GM21360 (cell line): ENCODE data around the gene FAM20C.

Source experiments
- ATAC-seq: cut with Tn5 transposase; IDR thresholded peaks from one replicate; pipeline ENCODE4 v1.9.1; 2021; ENCODE audit warnings: mild to moderate bottlenecking, moderate library complexity; ENCODE audit not compliant: unreplicated experiment

The FAM20C gene

GRCh38 chr7:299628-300027, 107.3 kb downstream of the FAM20C start:
- no peak for ATAC-seq

- ATAC-seq, result no peak
These were observed 107.7 kb downstream of the FAM20C start for GRCh38 chr7:300048-300447.

- no peak for ATAC-seq
These were observed 108.3 kb downstream of the FAM20C start for GRCh38 chr7:300546-301290.

- ATAC-seq, result no peak
These were observed 109.1 kb downstream of the FAM20C start for GRCh38 chr7:301291-302053.

- no peak for ATAC-seq
These were observed 110.0 kb downstream of the FAM20C start for GRCh38 chr7:302054-302992.

GRCh38 chr7:303425-303824, 111.1 kb downstream of the FAM20C start:
- ATAC-seq, result no peak

- no peak for ATAC-seq
These were observed 111.7 kb downstream of the FAM20C start for GRCh38 chr7:303884-304573.

- no peak for ATAC-seq
These were observed 112.4 kb downstream of the FAM20C start for GRCh38 chr7:304574-305409.

- no peak for ATAC-seq
These were observed 113.2 kb downstream of the FAM20C start for GRCh38 chr7:305410-306151.

- ATAC-seq, result no peak
These were observed 115.6 kb downstream of the FAM20C start for GRCh38 chr7:307970-308369.

- no peak for ATAC-seq
These were observed 117.3 kb downstream of the FAM20C start for GRCh38 chr7:309586-310228.
